H1 (cell line): ENCODE data around the gene ANK3. TPM values are rescaled to one million over a fixed set of nuclear protein-coding genes. Genes with fewer than 3 reads are reported as not detected.

Experiments used
- CTCF ChIA-PET: fragments of 300-600 bp; sonication (Branson Sonifier 250); formaldehyde crosslinking; loops from one replicate; lab custom pipeline; 2021; ENCODE audit not compliant: partially characterized antibody; lab: Charles Lee
- POLR2A ChIA-PET: fragments of 300-600 bp; sonication (Branson Sonifier 250); formaldehyde crosslinking; loops from one replicate; lab custom pipeline; 2021; ENCODE audit warnings: inconsistent platforms; ENCODE audit not compliant: partially characterized antibody; lab: Charles Lee
- DNase-seq, 2 experiments: peaks; one replicate each; pipeline versions ENCODE4 v3.0.0 to v3.0.0-alpha.2; 2010 to 2022; ENCODE audit warnings: low spot score in 2 of 2, low read depth in 1 of 2, mixed read lengths in 1 of 2
- FAIRE-seq: peaks from 2 replicates; lab custom pipeline; 2011; peaks lifted over from hg19 to GRCh38; lab: Jason Lieb, UNC
- H2AFZ ChIP-seq: 2 replicates; pipeline ENCODE4 v1.8.1; 2012; ENCODE audit warnings: low read length, inconsistent platforms
- H2AK5ac ChIP-seq: 2 replicates; pipeline ENCODE4 v1.6.1; 2013; ENCODE audit warnings: low read depth, low read length
- H2BK120ac ChIP-seq: replicated peaks from 2 replicates; pipeline ENCODE3; 2013; ENCODE audit warnings: low read depth, low read length, inconsistent platforms
- H2BK12ac ChIP-seq: 2 replicates; pipeline ENCODE4 v1.6.1; 2013; ENCODE audit warnings: low read depth, low read length
- H2BK15ac ChIP-seq: 2 replicates; pipeline ENCODE4 v1.6.1; 2013; ENCODE audit warnings: low read length
- H2BK20ac ChIP-seq: 2 replicates; pipeline ENCODE4 v1.6.1; 2013; ENCODE audit warnings: low read length
- H2BK5ac ChIP-seq: 2 replicates; pipeline ENCODE4 v1.6.1; 2013; ENCODE audit warnings: low read depth, low read length
- H3K14ac ChIP-seq: 2 replicates; pipeline ENCODE4 v1.6.1; 2013; ENCODE audit warnings: inconsistent platforms; ENCODE audit not compliant: insufficient read length
- H3K18ac ChIP-seq: 2 replicates; pipeline ENCODE4 v1.6.1; 2013; ENCODE audit warnings: low read length; ENCODE audit errors: extremely low read depth
- H3K23ac ChIP-seq: 2 replicates; pipeline ENCODE4 v1.6.1; 2013; ENCODE audit warnings: inconsistent platforms; ENCODE audit not compliant: insufficient read length
- H3K23me2 ChIP-seq: 2 replicates; pipeline ENCODE4 v1.6.1; 2013; ENCODE audit warnings: low read depth, low read length
- H3K27ac ChIP-seq: 2 replicates; pipeline ENCODE4 v1.6.1; 2011; ENCODE audit warnings: low read depth, low read length, inconsistent platforms
- H3K27me3 ChIP-seq, 4 experiments: replicated peaks in 1 of 4; 1 replicate in 1 of 4; 2 replicates in 3 of 4; pipeline versions ENCODE4 v1.6.1 to v1.8.1; 2011 to 2013; ENCODE audit warnings: low read length in 3 of 4, mild to moderate bottlenecking in 3 of 4, inconsistent platforms in 2 of 4, mixed read lengths in 2 of 4, moderate library complexity in 1 of 4; ENCODE audit not compliant: control insufficient read depth in 3 of 4, insufficient read depth in 3 of 4; ENCODE audit errors: extremely low read depth in 1 of 4
- H3K36me3 ChIP-seq, 4 experiments: 2 replicates each; pipeline versions ENCODE4 v1.6.1 to v1.8.1; 2011 to 2013; ENCODE audit warnings: mild to moderate bottlenecking in 4 of 4, low read length in 3 of 4, moderate library complexity in 2 of 4, control low read depth in 1 of 4, inconsistent platforms in 1 of 4; ENCODE audit not compliant: insufficient read depth in 4 of 4, control insufficient read depth in 2 of 4
- H3K4ac ChIP-seq: replicated peaks from 2 replicates; pipeline ENCODE3; 2013; ENCODE audit warnings: low read length, low read depth, mixed read lengths, inconsistent platforms; ENCODE audit not compliant: insufficient read length
- H3K4me1 ChIP-seq, 4 experiments: replicated peaks in 1 of 4; 1 replicate in 1 of 4; 2 replicates in 3 of 4; pipeline versions ENCODE4 v1.6.1 to v1.8.1; 2011 to 2013; ENCODE audit warnings: low read length in 3 of 4, inconsistent platforms in 2 of 4, mixed read lengths in 1 of 4; ENCODE audit not compliant: insufficient read depth in 4 of 4, control insufficient read depth in 3 of 4
- H3K4me2 ChIP-seq, 2 experiments: 2 replicates each; pipeline versions ENCODE4 v1.6.1 to v1.8.1; 2011 to 2013; ENCODE audit warnings: low read depth in 2 of 2, low read length in 2 of 2, control low read depth in 1 of 2, inconsistent platforms in 1 of 2, mild to moderate bottlenecking in 1 of 2; ENCODE audit not compliant: insufficient read depth in 1 of 2
- H3K4me3 ChIP-seq, 4 experiments: fragments of 200-600, 300-600 bp in 1 of 4; sonication (generic), shearing (Covaris generic), sonication (Bioruptor Twin) in 1 of 4; 2 replicates each; pipeline versions ENCODE4 v1.5.1 to v1.8.1; 2011 to 2016; ENCODE audit warnings: low read length in 4 of 4, low read depth in 3 of 4, control low read depth in 2 of 4, inconsistent platforms in 2 of 4, mild to moderate bottlenecking in 2 of 4, mixed read lengths in 1 of 4, moderate library complexity in 1 of 4; ENCODE audit not compliant: insufficient read depth in 2 of 4; ENCODE audit errors: extremely low read depth in 1 of 4
- H3K56ac ChIP-seq: replicated peaks from 2 replicates; pipeline ENCODE3; 2013; ENCODE audit warnings: low read depth, mild to moderate bottlenecking, mixed read lengths, low read length, inconsistent platforms; ENCODE audit not compliant: insufficient read length
- H3K79me1 ChIP-seq: 2 replicates; pipeline ENCODE4 v1.6.1; 2013; ENCODE audit warnings: low read depth, low read length, control low read depth
- H3K79me2 ChIP-seq, 2 experiments: 2 replicates each; pipeline versions ENCODE4 v1.6.1 to v1.8.1; 2012 to 2013; ENCODE audit warnings: low read length in 2 of 2, mild to moderate bottlenecking in 2 of 2, inconsistent platforms in 1 of 2; ENCODE audit not compliant: insufficient read depth in 2 of 2, control insufficient read depth in 1 of 2
- H3K9ac ChIP-seq, 4 experiments: replicated peaks in 1 of 4; 1 replicate in 1 of 4; 2 replicates in 3 of 4; pipeline versions ENCODE4 v1.6.1 to v1.8.1; 2011 to 2013; ENCODE audit warnings: low read depth in 3 of 4, low read length in 3 of 4, control low read depth in 2 of 4, mild to moderate bottlenecking in 2 of 4, moderate library complexity in 2 of 4, inconsistent platforms in 1 of 4; ENCODE audit errors: extremely low read depth in 1 of 4
- H3K9me3 ChIP-seq, 2 experiments: 2 replicates each; pipeline versions ENCODE4 v1.6.1 to v1.8.1; 2012 to 2013; ENCODE audit warnings: mild to moderate bottlenecking in 2 of 2, moderate library complexity in 2 of 2, control low read depth in 1 of 2, inconsistent platforms in 1 of 2, low read depth in 1 of 2, low read length in 1 of 2, mixed read lengths in 1 of 2; ENCODE audit not compliant: insufficient read depth in 2 of 2
- H4K20me1 ChIP-seq, 2 experiments: replicated peaks in 1 of 2; 2 replicates each; pipeline versions ENCODE3 to v1.8.1; 2011 to 2013; ENCODE audit warnings: inconsistent platforms in 2 of 2, low read length in 2 of 2, mild to moderate bottlenecking in 1 of 2; ENCODE audit not compliant: insufficient read depth in 2 of 2, control insufficient read depth in 1 of 2
- H4K5ac ChIP-seq: 2 replicates; pipeline ENCODE4 v1.6.1; 2013; ENCODE audit warnings: low read length, low read depth, mixed read lengths, inconsistent platforms; ENCODE audit not compliant: insufficient read length
- H4K8ac ChIP-seq: 2 replicates; pipeline ENCODE4 v1.8.0; 2013; ENCODE audit warnings: mild to moderate bottlenecking, moderate library complexity, low read length, inconsistent platforms; ENCODE audit not compliant: insufficient read depth; ENCODE audit errors: extremely low read depth
- H4K91ac ChIP-seq: replicated peaks from 2 replicates; pipeline ENCODE3; 2013; ENCODE audit warnings: low read length, mixed read lengths, inconsistent platforms; ENCODE audit not compliant: insufficient read length
- BCL11A ChIP-seq, 2 experiments: IDR thresholded peaks; one replicate each; pipeline ENCODE4 v1.6.1; 2011; ENCODE audit warnings: low read depth in 2 of 2, low read length in 2 of 2, mild to moderate bottlenecking in 2 of 2
- BRCA1 ChIP-seq: IDR thresholded peaks from 2 replicates; pipeline ENCODE4 v1.6.1; 2012; ENCODE audit warnings: low read depth, low read length, improper control_type of control experiment
- CBX8 ChIP-seq: fragments of 300-800, 300-1000 bp; sonication (generic); IDR thresholded peaks from 2 replicates; pipeline ENCODE4 v1.7.1; 2016; ENCODE audit warnings: low read depth, low read length, borderline replicate concordance
- CHD2 ChIP-seq: IDR thresholded peaks from 2 replicates; pipeline ENCODE4 v1.6.1; 2012; ENCODE audit warnings: low read length, improper control_type of control experiment
- CREB1 ChIP-seq: IDR thresholded peaks from 2 replicates; pipeline ENCODE4 v1.6.1; 2012; ENCODE audit warnings: inconsistent platforms
- CTBP2 ChIP-seq: IDR thresholded peaks from 2 replicates; pipeline ENCODE4 v1.7.0; 2011; ENCODE audit warnings: borderline replicate concordance, mild to moderate bottlenecking, moderate library complexity, mixed read lengths, low read length; ENCODE audit not compliant: insufficient read depth, insufficient read length
- GABPA ChIP-seq: IDR thresholded peaks from 2 replicates; pipeline ENCODE4 v1.6.1; 2011; ENCODE audit warnings: mild to moderate bottlenecking, low read length, moderate library complexity, borderline replicate concordance; ENCODE audit not compliant: insufficient read depth
- JUN ChIP-seq: IDR thresholded peaks from 2 replicates; pipeline ENCODE4 v1.6.1; 2011; ENCODE audit warnings: low read depth, mild to moderate bottlenecking, improper control_type of control experiment, low read length
- NRF1 ChIP-seq: IDR thresholded peaks from 2 replicates; pipeline ENCODE4 v1.6.1; 2011; ENCODE audit warnings: mild to moderate bottlenecking, low read depth, low read length, improper control_type of control experiment
- SIX5 ChIP-seq: IDR thresholded peaks from 2 replicates; pipeline ENCODE4 v1.6.1; 2011; ENCODE audit warnings: mild to moderate bottlenecking, low read depth, low read length
- SP2 ChIP-seq: IDR thresholded peaks from 2 replicates; pipeline ENCODE4 v1.6.1; 2012; ENCODE audit warnings: mild to moderate bottlenecking, low read length, inconsistent platforms
- SRF ChIP-seq: IDR thresholded peaks from 2 replicates; pipeline ENCODE4 v1.6.1; 2011; ENCODE audit warnings: mild to moderate bottlenecking, low read depth, low read length, moderate library complexity
- TCF12 ChIP-seq: IDR thresholded peaks from 2 replicates; pipeline ENCODE4 v1.6.1; 2011; ENCODE audit warnings: low read depth, mild to moderate bottlenecking, low read length
- WGBS, 2 experiments: shearing (Covaris generic) in 1 of 2; methylation state at CpG; one replicate each; pipeline versions ENCODE4 v1.1.6 to v1.1.7; 2013 to 2015; ENCODE audit warnings: low lambda C conversion rate in 2 of 2, mixed read lengths in 2 of 2, inconsistent platforms in 1 of 2, low coverage in 1 of 2, missing lambda C conversion rate in 1 of 2; ENCODE audit not compliant: insufficient replicate concordance in 2 of 2, insufficient coverage in 1 of 2, insufficient read length in 1 of 2; ENCODE audit errors: extremely low coverage in 1 of 2, missing lambda C conversion rate in 1 of 2; 5-methylcytosine and 5-hydroxymethylcytosine counted together
- polyA plus RNA-seq, 7 experiments: library from polyadenylated mRNA; depleted of rRNA in 3 of 7; stranded (reverse) in 5 of 7; unstranded in 2 of 7; fragments of >200 nt in 5 of 7; fragments of 200-250 nt in 2 of 7; gene quantifications; 1 replicate in 5 of 7; 2 replicates in 1 of 7; 4 replicates in 1 of 7; pipeline versions ENCODE4 v1.2.1 to v1.2.3, GENCODE V29; 2011 to 2013; ENCODE audit warnings: missing spikeins in 2 of 7, mixed read lengths in 2 of 7
- total RNA-seq: library from RNA; stranded (reverse); fragmentation: NEBNext Ultra II Directional; extraction: Animal tissue kit (Norgen Biotek cat#: 25700); gene quantifications from 2 replicates; pipeline ENCODE4 v1.2.1, GENCODE V29; 2021

Gene ANK3
- total and polyA plus RNA-seq, 2 of the 8 experiments (the other 6 are each of a cell fraction or from before 2014, with no cell fraction given), result 18.1 to 67.9 TPM

DNA sequence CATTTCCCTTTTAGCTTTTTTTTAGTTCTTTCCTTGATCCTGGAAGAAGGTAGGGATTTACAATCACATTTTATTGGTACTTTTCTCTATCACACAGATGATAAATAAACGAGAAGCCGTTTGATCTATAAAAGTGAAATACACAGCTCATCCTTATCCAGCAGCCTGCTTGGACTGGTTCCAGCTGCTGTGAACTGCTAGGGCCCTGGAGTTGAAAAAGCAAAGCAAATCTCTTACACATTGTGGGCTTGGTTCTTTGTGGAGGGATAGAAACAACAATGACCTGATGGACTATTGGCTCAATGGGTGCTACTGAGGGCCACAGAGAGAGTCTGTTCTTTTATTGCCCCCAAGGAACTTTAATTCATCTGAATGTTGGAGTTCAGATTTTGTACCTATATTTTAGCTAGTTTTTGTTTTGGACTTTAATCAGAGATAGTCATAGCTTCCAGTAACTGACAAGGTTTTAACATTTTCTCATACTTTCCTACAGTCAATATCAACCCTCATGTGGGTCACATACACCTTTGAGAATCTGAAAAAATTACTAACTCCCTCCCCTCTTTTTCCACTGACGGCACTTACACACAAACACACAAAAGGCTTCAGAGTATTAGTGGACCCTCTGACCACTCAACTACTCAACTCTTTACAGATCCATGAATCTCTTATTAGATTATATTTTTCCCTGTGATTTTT is 391.7 kb downstream of the ANK3 start:
- WGBS, 2 experiments, result 96% methylated on average over 3 of the region's 3 CpGs; no CpG with 5 or more reads in 1 of the 2 experiments
- 0 out of 4 replicates have a peak, but pooled peaks cover 0 to 2% of the 10 kb centered on the region in 2 experiments for H3K9me3 ChIP-seq
- H4K8ac ChIP-seq, result no peak overlapping the region
- H4K5ac ChIP-seq, result no peak overlapping the region
- H3K36me3 ChIP-seq, result no peaks in the 10 kb centered on the region; a peak in 2 of 8 replicates
- no peak overlapping the region for H3K4me3 ChIP-seq
- no peaks in the 10 kb centered on the region for H3K79me2 ChIP-seq
- H3K23me2 ChIP-seq, result no peaks in the 10 kb centered on the region
- H2BK120ac ChIP-seq, result no peak overlapping the region
- TF ChIP-seq CTBP2 (no peak), BCL11A (IDR thresholded peaks at IDR 0.05; ENCODE audit: low read depth in 2 of 2, low read length in 2 of 2) (no peak), CREB1 (no peak), NRF1 (no peak), SP2 (no peak), SRF (no peak), TCF12 (no peak), CBX8 (no peak), JUN (no peak), CHD2 (no peak), SIX5 (no peak), BRCA1 (no peak), GABPA (no peak)
- TF ChIP-seq, all 59 proteins: peak for 0
- H2AFZ ChIP-seq, result no peak overlapping the region
- H3K79me1 ChIP-seq, result no peaks in the 10 kb centered on the region
- H3K4me1 ChIP-seq, result peaks cover 0 to 4% (median 2%) of the 10 kb centered on the region in 4 experiments; a peak in 3 of 7 replicates
- H3K27ac ChIP-seq, result no peak overlapping the region
- DNase-seq, result no peak
- CTCF ChIA-PET, result interaction anchor here (0.6 to 1.7 kb wide), 4 partner anchors 15 to 51 kb away, joined by 3 to 4 read pairs (median 4); no protein-coding TSS in a partner anchor
- H2BK20ac ChIP-seq, result no peak overlapping the region
- H2BK12ac ChIP-seq, result no peak overlapping the region; the same call in 1 of the 2 replicates
- no peaks in the 10 kb centered on the region; a peak in 1 of 7 replicates for H3K27me3 ChIP-seq
- FAIRE-seq, result no peak
- no peak overlapping the region for H3K4me2 ChIP-seq
- H4K91ac ChIP-seq, result no peak overlapping the region
- no peak overlapping the region for H3K9ac ChIP-seq
- no peak overlapping the region for H3K23ac ChIP-seq
- no peak overlapping the region for H3K4ac ChIP-seq
- no peak overlapping the region for H3K14ac ChIP-seq
- no peak overlapping the region for H2BK15ac ChIP-seq
- H2BK5ac ChIP-seq, result no peak overlapping the region
- H4K20me1 ChIP-seq, result no peaks in the 10 kb centered on the region
- H3K56ac ChIP-seq, result no peak overlapping the region
- POLR2A ChIA-PET, result no interaction called here
- H3K18ac ChIP-seq, result 0 out of 2 replicates have a peak overlapping the region, but pooled peaks have one; percentile 42
- no peak overlapping the region for H2AK5ac ChIP-seq
